T follicular helper cell (primary cell): Measurements from ENCODE around the gene OVOL1.
"Not testable (repeated sequence)": the region's sequence is repeated elsewhere in the genome, so short reads cannot be mapped to it uniquely, and the experiment has no call there.

Experiments used
- DNase-seq: peaks from one replicate; pipeline ENCODE4 v3.0.0-alpha.2; 2020; ENCODE audit warnings: low read depth

OVOL1 gene

DNA sequence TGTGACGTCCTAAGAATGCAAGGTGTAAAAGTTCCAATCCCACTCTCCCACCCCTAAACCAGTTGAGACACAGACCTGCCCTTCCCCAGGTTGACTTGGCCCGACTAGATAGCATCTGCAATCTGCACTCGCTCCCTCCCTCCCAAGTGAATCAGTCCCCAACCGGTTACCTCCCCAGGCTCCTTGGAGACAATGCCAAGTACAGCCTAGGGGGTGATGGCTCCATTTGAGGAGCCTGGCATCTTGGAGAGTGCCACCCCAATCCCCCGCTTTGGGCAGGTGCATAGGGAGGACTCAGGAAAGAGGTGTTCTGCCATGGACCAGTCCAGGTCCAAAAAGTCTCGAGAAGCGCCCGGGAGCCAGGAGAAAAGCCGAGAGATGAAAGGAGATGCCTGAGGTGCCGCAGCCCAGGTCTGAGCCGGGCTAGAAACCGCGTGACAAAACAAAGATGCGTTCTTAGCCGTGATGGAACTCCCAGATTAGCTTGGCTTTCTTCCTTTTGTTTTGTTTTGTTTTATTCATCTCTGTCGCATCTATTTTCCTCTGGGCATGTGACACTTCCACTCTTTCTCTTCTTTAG, 28.2 kb downstream of the OVOL1 start:
- no peak for DNase-seq

DNA sequence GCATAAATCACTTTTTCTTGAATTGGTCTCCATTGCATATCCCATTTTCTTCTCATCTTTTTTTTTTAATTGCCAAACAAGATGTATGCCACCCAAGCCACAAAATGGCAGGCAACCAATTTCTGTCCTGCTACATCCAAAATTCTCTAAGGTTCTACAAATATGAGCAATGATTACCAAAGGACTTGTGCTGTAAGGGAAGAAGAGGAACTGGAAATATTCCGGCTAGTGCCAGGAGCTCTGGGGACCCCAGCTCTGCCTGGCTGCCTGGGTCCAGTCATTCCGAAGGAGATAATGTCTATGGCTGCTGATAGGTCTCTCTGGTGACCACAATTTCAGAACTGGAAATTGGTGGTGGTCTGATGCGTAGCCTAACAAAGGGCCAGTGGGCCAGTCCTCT, 29.8 kb downstream of the OVOL1 start:
- DNase-seq = no peak

GRCh38 chr11:65817312-65817834, 30.5 kb downstream of the OVOL1 start:
- no peak for DNase-seq

- peak; percentile 90 for DNase-seq
These were observed 31.2 kb downstream of the OVOL1 start for GRCh38 chr11:65817835-65818680.

GRCh38 chr11:65821107-65821506, 34.2 kb downstream of the OVOL1 start:
- DNase-seq = no peak

- no peak for DNase-seq
These were observed 36.1 kb downstream of the OVOL1 start for GRCh38 chr11:65822776-65823528.

GRCh38 chr11:65826984-65827735, 40.3 kb downstream of the OVOL1 start:
- DNase-seq = no peak

DNA sequence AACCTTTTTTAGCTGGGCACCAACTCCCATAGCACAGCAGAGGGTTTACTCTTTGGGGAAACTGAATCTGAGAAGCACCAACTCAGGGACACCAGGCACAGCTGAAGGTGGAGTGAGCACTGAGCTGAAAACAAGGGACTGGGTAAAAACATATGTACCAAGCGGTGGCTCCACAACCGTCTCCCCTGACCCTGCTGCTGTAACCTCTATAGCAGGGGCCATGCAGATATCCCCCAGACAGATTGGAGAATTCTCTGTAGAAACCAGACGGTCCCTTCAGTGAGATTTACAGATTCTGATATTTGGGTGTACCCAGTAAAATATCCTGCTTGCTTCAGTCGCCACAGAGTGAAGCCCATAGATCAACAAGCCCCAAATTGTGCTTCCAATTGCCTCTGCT, 42.6 kb downstream of the OVOL1 start:
- DNase-seq = no peak

- not testable (repeated sequence) for DNase-seq
These were observed 45.4 kb downstream of the OVOL1 start for GRCh38 chr11:65832231-65832630.

- peak; percentile 90 for DNase-seq
These were observed 46.6 kb downstream of the OVOL1 start, which contains the start of gene SNX32 for GRCh38 chr11:65833297-65834030. SNX32 (plus strand) TSS chr11:65833963; CDS start chr11:65834066, 103 bp downstream.

- DNase-seq = no peak
These were observed 47.3 kb downstream of the OVOL1 start for GRCh38 chr11:65834202-65834601.

- DNase-seq = no peak
These were observed 55.3 kb downstream of the OVOL1 start for GRCh38 chr11:65842144-65842543.

GRCh38 chr11:65843811-65844210, 56.9 kb downstream of the OVOL1 start:
- no peak for DNase-seq

DNA sequence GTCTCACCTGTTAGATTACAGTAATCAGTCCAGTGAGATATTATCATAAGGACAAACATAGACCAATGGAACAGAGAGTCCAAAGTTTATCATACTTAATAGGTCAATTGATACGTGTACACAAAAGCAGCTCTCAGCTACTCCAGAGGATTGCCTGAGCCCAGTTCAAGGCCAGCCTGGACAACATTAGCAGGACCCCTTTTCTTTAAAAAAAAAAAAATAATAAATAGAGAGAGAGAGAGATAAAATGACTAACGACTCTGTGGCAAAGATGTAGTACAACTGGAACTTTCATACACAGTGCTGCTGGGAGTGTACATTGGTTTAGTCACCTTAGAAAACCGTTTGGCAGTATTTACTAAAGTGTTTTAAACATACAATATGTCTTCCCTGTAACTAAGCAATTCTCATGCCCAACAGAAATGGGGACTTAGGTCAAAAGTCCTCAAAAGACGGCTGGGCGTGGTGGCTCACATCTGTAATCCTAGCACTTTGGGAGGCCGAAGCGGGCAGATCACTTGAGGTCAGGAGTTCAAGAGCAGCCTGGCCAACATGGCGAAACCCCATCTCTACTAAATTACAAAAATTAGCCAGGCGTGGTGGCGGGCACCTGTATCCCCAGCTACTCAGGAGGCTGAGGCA, 57.5 kb downstream of the OVOL1 start:
- no peak for DNase-seq
